DND-41 (cell line): Measurements from ENCODE around the gene NOTCH4.

ENCODE experiments used
- ATAC-seq: fragments of 200-7000 bp; cut with Tn5 transposase; 3 replicates; pipeline ENCODE4 v1.9.1; 2021; ENCODE audit warnings: low read depth; ENCODE audit not compliant: insufficient read depth
- DNase-seq: peaks from one replicate; pipeline ENCODE4 v3.0.0-alpha.2; 2020
- H2AFZ ChIP-seq: 2 replicates; pipeline ENCODE4 v1.6.0; 2012; ENCODE audit warnings: low read depth, low read length
- H3K27ac ChIP-seq: 2 replicates; pipeline ENCODE4 v1.5.1; 2012; ENCODE audit warnings: low read length, inconsistent platforms
- H3K27me3 ChIP-seq: fragments of 200-600 bp; sonication (generic); 2 replicates; pipeline ENCODE4 v1.6.0; 2012; ENCODE audit warnings: low read length, mild to moderate bottlenecking, inconsistent platforms; ENCODE audit not compliant: insufficient read depth, poor library complexity
- H3K36me3 ChIP-seq: 2 replicates; pipeline ENCODE4 v1.5.1; 2012; ENCODE audit warnings: low read length, inconsistent platforms; ENCODE audit not compliant: insufficient read depth
- H3K4me1 ChIP-seq: 2 replicates; pipeline ENCODE4 v1.5.1; 2012; ENCODE audit warnings: mild to moderate bottlenecking, low read length; ENCODE audit not compliant: insufficient read depth
- H3K4me2 ChIP-seq: 2 replicates; pipeline ENCODE4 v1.6.0; 2012; ENCODE audit warnings: mild to moderate bottlenecking, moderate library complexity, low read length, inconsistent platforms; ENCODE audit not compliant: insufficient read depth
- H3K4me3 ChIP-seq, 2 experiments: fragments of 200-600 bp in 1 of 2; shearing (Covaris generic) in 1 of 2; 2 replicates each; pipeline ENCODE4 v1.5.1; 2012 to 2016; ENCODE audit warnings: inconsistent platforms in 2 of 2, low read length in 2 of 2, mild to moderate bottlenecking in 2 of 2, low read depth in 1 of 2, moderate library complexity in 1 of 2
- H3K79me2 ChIP-seq: 2 replicates; pipeline ENCODE4 v1.6.0; 2012; ENCODE audit warnings: low read length, inconsistent platforms; ENCODE audit not compliant: insufficient read depth
- H3K9ac ChIP-seq: 2 replicates; pipeline ENCODE4 v1.6.0; 2012; ENCODE audit warnings: low read depth, mild to moderate bottlenecking, inconsistent platforms, low read length, moderate library complexity
- H3K9me3 ChIP-seq: 2 replicates; pipeline ENCODE4 v1.5.1; 2012; ENCODE audit warnings: low read length, moderate library complexity, mild to moderate bottlenecking, inconsistent platforms; ENCODE audit not compliant: insufficient read depth, severe bottlenecking
- H4K20me1 ChIP-seq: 2 replicates; pipeline ENCODE4 v1.6.0; 2012; ENCODE audit warnings: low read length; ENCODE audit not compliant: insufficient read depth
- EZH2 ChIP-seq: IDR thresholded peaks from 3 replicates; pipeline ENCODE4 v1.6.1; 2012; ENCODE audit warnings: borderline replicate concordance, low read depth, mild to moderate bottlenecking, moderate library complexity, low read length, inconsistent platforms; ENCODE audit not compliant: severe bottlenecking
- TF ChIP-seq, protein P1 (sequence below): IDR thresholded peaks from 2 replicates; pipeline ENCODE4 v1.5.1; 2012; ENCODE audit warnings: borderline replicate concordance, low read length, moderate library complexity, mild to moderate bottlenecking; ENCODE audit not compliant: poor library complexity, severe bottlenecking; ENCODE audit errors: extremely low read depth

Gene NOTCH4

GRCh38 chr6:32216998-32217397 lies 6.9 kb downstream of the NOTCH4 start:
- TF ChIP-seq, protein P1, sequence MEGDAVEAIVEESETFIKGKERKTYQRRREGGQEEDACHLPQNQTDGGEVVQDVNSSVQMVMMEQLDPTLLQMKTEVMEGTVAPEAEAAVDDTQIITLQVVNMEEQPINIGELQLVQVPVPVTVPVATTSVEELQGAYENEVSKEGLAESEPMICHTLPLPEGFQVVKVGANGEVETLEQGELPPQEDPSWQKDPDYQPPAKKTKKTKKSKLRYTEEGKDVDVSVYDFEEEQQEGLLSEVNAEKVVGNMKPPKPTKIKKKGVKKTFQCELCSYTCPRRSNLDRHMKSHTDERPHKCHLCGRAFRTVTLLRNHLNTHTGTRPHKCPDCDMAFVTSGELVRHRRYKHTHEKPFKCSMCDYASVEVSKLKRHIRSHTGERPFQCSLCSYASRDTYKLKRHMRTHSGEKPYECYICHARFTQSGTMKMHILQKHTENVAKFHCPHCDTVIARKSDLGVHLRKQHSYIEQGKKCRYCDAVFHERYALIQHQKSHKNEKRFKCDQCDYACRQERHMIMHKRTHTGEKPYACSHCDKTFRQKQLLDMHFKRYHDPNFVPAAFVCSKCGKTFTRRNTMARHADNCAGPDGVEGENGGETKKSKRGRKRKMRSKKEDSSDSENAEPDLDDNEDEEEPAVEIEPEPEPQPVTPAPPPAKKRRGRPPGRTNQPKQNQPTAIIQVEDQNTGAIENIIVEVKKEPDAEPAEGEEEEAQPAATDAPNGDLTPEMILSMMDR = no peak
- Histone ChIP-seq H2AFZ (no peak overlapping the region), H3K4me1 (no peaks in the 10 kb centered on the region), H3K9me3 (no peaks in the 10 kb centered on the region), H3K4me3 (no peak overlapping the region), H3K27me3 (peaks cover 13% of the 10 kb centered on the region), H3K36me3 (no peaks in the 10 kb centered on the region), H3K4me2 (no peak overlapping the region), H3K9ac (no peak overlapping the region), H3K27ac (no peak overlapping the region), H4K20me1 (no peaks in the 10 kb centered on the region), H3K79me2 (no peaks in the 10 kb centered on the region)
- no peak for DNase-seq
- no peak for ATAC-seq

GRCh38 chr6:32216285-32216684 lies 7.6 kb downstream of the NOTCH4 start:
- Histone ChIP-seq H3K4me2 (no peak overlapping the region), H3K27ac (no peak overlapping the region), H3K36me3 (no peaks in the 10 kb centered on the region), H4K20me1 (no peaks in the 10 kb centered on the region), H2AFZ (no peak overlapping the region), H3K4me1 (no peaks in the 10 kb centered on the region), H3K9me3 (no peaks in the 10 kb centered on the region), H3K9ac (no peak overlapping the region), H3K4me3 (no peak overlapping the region), H3K27me3 (peaks cover 13% of the 10 kb centered on the region), H3K79me2 (no peaks in the 10 kb centered on the region)
- DNase-seq (no peak), ATAC-seq (no peak)
- TF ChIP-seq EZH2 = no peak
- TF ChIP-seq, protein P1 = no peak

DNA sequence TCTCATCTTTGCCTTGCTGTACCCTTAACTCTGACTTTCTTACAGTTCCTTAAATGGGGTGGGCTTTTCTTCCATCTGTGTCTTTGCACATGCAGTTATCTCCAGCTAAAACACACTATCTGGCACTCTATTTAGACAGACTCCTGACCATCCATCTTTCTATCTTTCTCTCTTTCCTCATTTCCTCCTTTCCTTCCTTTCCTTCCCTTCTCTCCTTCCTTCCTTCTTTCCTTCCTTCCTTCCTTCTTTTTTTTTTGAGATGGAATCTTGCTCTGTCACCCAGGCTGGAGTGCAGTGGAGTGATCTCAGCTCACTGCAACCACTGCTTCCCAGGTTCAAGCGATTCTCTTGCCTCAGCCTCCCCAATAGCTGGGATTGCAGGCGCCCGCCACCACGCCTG lies 8.2 kb downstream of the NOTCH4 start:
- Histone ChIP-seq H4K20me1 (no peaks in the 10 kb centered on the region), H2AFZ (no peak overlapping the region), H3K9ac (no peak overlapping the region), H3K4me2 (no peak overlapping the region), H3K9me3 (no peaks in the 10 kb centered on the region), H3K27me3 (peaks cover 13% of the 10 kb centered on the region), H3K79me2 (no peaks in the 10 kb centered on the region), H3K4me3 (no peak overlapping the region), H3K36me3 (no peaks in the 10 kb centered on the region), H3K27ac (no peak overlapping the region), H3K4me1 (no peaks in the 10 kb centered on the region)
- TF ChIP-seq EZH2 = no peak
- TF ChIP-seq, protein P1 = no peak
- no peak for ATAC-seq
- no peak for DNase-seq

GRCh38 chr6:32214126-32214525 lies 9.7 kb downstream of the NOTCH4 start:
- no peak for DNase-seq
- no peak overlapping the region for H3K9ac ChIP-seq
- no peaks in the 10 kb centered on the region for H3K79me2 ChIP-seq

More at GRCh38 chr6:32214126-32214525, 9.7 kb downstream of the NOTCH4 start:
- H3K4me3 ChIP-seq = no peak overlapping the region
- ATAC-seq = no peak
- H3K4me1 ChIP-seq = no peaks in the 10 kb centered on the region
- no peak overlapping the region for H3K4me2 ChIP-seq
- peaks cover 5% of the 10 kb centered on the region for H3K27me3 ChIP-seq
- H3K36me3 ChIP-seq = no peaks in the 10 kb centered on the region
- no peak overlapping the region for H2AFZ ChIP-seq
- H3K9me3 ChIP-seq = no peaks in the 10 kb centered on the region
- H3K27ac ChIP-seq = no peak overlapping the region
- TF ChIP-seq, protein P1 = no peak
- TF ChIP-seq EZH2 = no peak
- no peaks in the 10 kb centered on the region for H4K20me1 ChIP-seq
